HEK293T (cell line): ENCODE measurements around the gene MAP3K9.

Experiments used
- CTCF ChIA-PET: fragments of 350-600 bp; formaldehyde crosslinking; extraction: SDS; loops from one replicate; lab custom pipeline; 2021; ENCODE audit warnings: antibody characterized with exemption, inconsistent platforms; lab: Yijun Ruan, JAX
- POLR2A ChIA-PET: fragments of 350-600 bp; formaldehyde crosslinking; extraction: SDS; loops from one replicate; lab custom pipeline; 2020; ENCODE audit warnings: antibody characterized with exemption, inconsistent platforms; lab: Yijun Ruan, JAX
- DNase-seq: peaks from one replicate; pipeline ENCODE4 v3.0.0; 2012; ENCODE audit warnings: mixed read lengths; ENCODE audit errors: extremely low spot score
- ARNT ChIP-seq: fragments of 450-650 bp; IDR thresholded peaks from 2 replicates; pipeline ENCODE4 v1.6.1; 2017; ENCODE audit warnings: mild to moderate bottlenecking
- BHLHE40 ChIP-seq: fragments of 450-650 bp; IDR thresholded peaks from 2 replicates; pipeline ENCODE4 v1.6.1; 2016; ENCODE audit warnings: mild to moderate bottlenecking, moderate library complexity, borderline replicate concordance
- CTBP1 ChIP-seq: fragments of 450-650 bp; IDR thresholded peaks from 2 replicates; pipeline ENCODE4 v1.6.1; 2016; ENCODE audit warnings: borderline replicate concordance
- ELF4 ChIP-seq: fragments of 450-650 bp; IDR thresholded peaks from 2 replicates; pipeline ENCODE4 v1.6.1; 2017; ENCODE audit warnings: antibody characterized with exemption
- FOXA1 ChIP-seq: fragments of 450-650 bp; IDR thresholded peaks from 2 replicates; pipeline ENCODE4 v1.6.1; 2016; ENCODE audit warnings: mild to moderate bottlenecking
- FOXK2 ChIP-seq: fragments of 450-650 bp; IDR thresholded peaks from 2 replicates; pipeline ENCODE4 v1.6.1; 2016; ENCODE audit warnings: mild to moderate bottlenecking
- FOXM1 ChIP-seq: fragments of 450-650 bp; IDR thresholded peaks from 2 replicates; pipeline ENCODE4 v1.6.1; 2017; ENCODE audit warnings: mild to moderate bottlenecking, borderline replicate concordance
- HDGF ChIP-seq: fragments of 450-650 bp; IDR thresholded peaks from 2 replicates; pipeline ENCODE4 v1.6.1; 2017; ENCODE audit warnings: antibody characterized with exemption, borderline replicate concordance
- L3MBTL2 ChIP-seq: fragments of 450-650 bp; conservative IDR thresholded peaks from 2 replicates; pipeline ENCODE4 v1.6.1; 2016; ENCODE audit warnings: mild to moderate bottlenecking
- LEF1 ChIP-seq: fragments of 450-650 bp; IDR thresholded peaks from 2 replicates; pipeline ENCODE4 v1.6.1; 2017; ENCODE audit warnings: mild to moderate bottlenecking, borderline replicate concordance
- NFRKB ChIP-seq: fragments of 450-650 bp; IDR thresholded peaks from 2 replicates; pipeline ENCODE4 v1.6.1; 2016; ENCODE audit warnings: mild to moderate bottlenecking, moderate library complexity
- PKNOX1 ChIP-seq: fragments of 450-650 bp; IDR thresholded peaks from 2 replicates; pipeline ENCODE4 v1.6.1; 2016
- SP1 ChIP-seq: fragments of 450-650 bp; IDR thresholded peaks from 2 replicates; pipeline ENCODE4 v1.6.1; 2017
- SUZ12 ChIP-seq: fragments of 450-650 bp; IDR thresholded peaks from 2 replicates; pipeline ENCODE4 v1.6.1; 2016; ENCODE audit warnings: mild to moderate bottlenecking
- TARDBP ChIP-seq: fragments of 450-650 bp; IDR thresholded peaks from 2 replicates; pipeline ENCODE4 v1.6.1; 2016
- ZNF384 ChIP-seq: fragments of 450-650 bp; IDR thresholded peaks from 2 replicates; pipeline ENCODE4 v1.6.1; 2016

MAP3K9 gene

DNA sequence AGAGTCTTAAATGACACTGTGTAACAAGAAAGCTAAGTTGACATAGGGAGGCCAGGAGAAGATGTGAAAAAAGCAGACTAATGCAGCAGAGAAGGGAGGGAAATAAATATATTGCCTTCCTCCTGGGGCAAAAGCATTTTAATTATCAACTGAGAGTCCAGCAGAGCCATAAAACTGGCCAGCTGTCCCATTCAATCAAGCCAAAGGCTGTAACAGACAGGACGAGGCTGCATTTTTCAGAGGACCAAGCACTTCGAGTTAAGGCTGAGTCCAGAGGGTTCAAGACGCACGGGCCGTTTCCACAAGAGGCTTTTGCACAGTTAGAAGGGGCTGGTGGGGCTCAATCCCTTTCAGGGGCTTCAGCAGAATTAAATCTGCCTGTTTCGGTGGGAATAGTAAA, 20.4 kb downstream of the MAP3K9 start:
- CTCF ChIA-PET = no interaction called here
- POLR2A ChIA-PET = no interaction called here
- TF ChIP-seq CTBP1 = no peak
- TF ChIP-seq FOXA1 = no peak
- no peak for DNase-seq

GRCh38 chr14:70785556-70785955, 23.8 kb downstream of the MAP3K9 start:
- DNase-seq = no peak
- CTCF ChIA-PET = interaction anchor here (0.5 kb wide), 1 partner anchor 51 kb away, joined by 3 read pairs; no protein-coding TSS in a partner anchor
- POLR2A ChIA-PET = no interaction called here
- TF ChIP-seq PKNOX1 (no peak), CTBP1 (no peak), ZNF384 (no peak), ELF4 (no peak), TARDBP (no peak), FOXK2 (no peak), LEF1 (no peak), SP1 (no peak), ARNT (no peak), L3MBTL2 (no peak), SUZ12 (no peak), BHLHE40 (no peak), HDGF (no peak), FOXM1 (no peak), FOXA1 (no peak)

DNA sequence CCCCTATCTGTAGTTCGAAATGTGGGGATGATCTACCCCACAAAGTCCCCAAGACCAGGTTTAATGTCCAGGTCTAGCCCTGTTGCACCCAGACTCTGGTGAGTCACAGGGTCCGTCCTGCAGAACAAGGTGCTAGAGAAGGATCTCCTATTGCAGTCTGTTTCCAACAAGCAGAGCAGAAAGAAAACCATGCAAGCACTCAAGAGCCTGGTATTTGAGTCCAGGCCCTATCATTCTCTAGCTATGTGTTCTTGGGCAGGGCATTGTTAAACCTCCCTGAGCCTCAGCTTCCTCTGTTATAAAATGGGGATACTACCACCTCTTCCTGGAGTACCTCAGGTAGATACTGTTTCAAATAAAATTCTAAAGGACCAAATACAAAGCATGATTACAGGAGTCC, 24.4 kb downstream of the MAP3K9 start:
- CTCF ChIA-PET = no interaction called here
- DNase-seq = no peak
- POLR2A ChIA-PET = no interaction called here
- TF ChIP-seq ARNT = no peak
- TF ChIP-seq ZNF384 = no peak
- TF ChIP-seq FOXA1 = no peak
- no peak for TF ChIP-seq SP1
- TF ChIP-seq BHLHE40 = no peak
- no peak for TF ChIP-seq ELF4
- no peak for TF ChIP-seq FOXK2
- TF ChIP-seq SUZ12 = no peak
- no peak for TF ChIP-seq HDGF
- no peak for TF ChIP-seq FOXM1
- TF ChIP-seq NFRKB = no peak
- TF ChIP-seq PKNOX1 = no peak
- TF ChIP-seq L3MBTL2 = no peak
- no peak for TF ChIP-seq CTBP1
- TF ChIP-seq LEF1 = no peak
- no peak for TF ChIP-seq TARDBP

- no peak for DNase-seq
- TF ChIP-seq SP1 (no peak), CTBP1 (no peak), TARDBP (no peak), ELF4 (no peak), SUZ12 (no peak), ARNT (no peak), FOXA1 (no peak), BHLHE40 (no peak), NFRKB (no peak), FOXK2 (no peak), L3MBTL2 (no peak), PKNOX1 (no peak), FOXM1 (no peak), HDGF (no peak), LEF1 (no peak), ZNF384 (no peak)
- CTCF ChIA-PET = no interaction called here
- POLR2A ChIA-PET = no interaction called here
These were observed 27.0 kb downstream of the MAP3K9 start for GRCh38 chr14:70782361-70782760.

- ChIA-PET POLR2A (no interaction called here), CTCF (no interaction called here)
These were observed 28.8 kb downstream of the MAP3K9 start for GRCh38 chr14:70780396-70781075.

More at GRCh38 chr14:70780396-70781075, 28.8 kb downstream of the MAP3K9 start:
- DNase-seq = no peak
- TF ChIP-seq TARDBP (no peak), PKNOX1 (no peak), FOXK2 (no peak), NFRKB (no peak), BHLHE40 (no peak), ZNF384 (no peak), HDGF (no peak), FOXA1 (no peak), SUZ12 (no peak), FOXM1 (no peak), ARNT (no peak), L3MBTL2 (no peak)
